Stimulated activated CD8-positive, alpha-beta memory T cell treated with anti-CD3 and anti-CD28 coated beads, Interleukin-7, amount 100 ng/mL, for 24 hours (primary cell): ENCODE data around the gene PAFAH1B2.
"Not testable (repeated sequence)": the region's sequence is repeated elsewhere in the genome, so short reads cannot be mapped to it uniquely, and the experiment has no call there.

ENCODE experiments used
- DNase-seq: peaks from one replicate; pipeline ENCODE4 v3.0.0-alpha.2; 2020; ENCODE audit warnings: low read depth

PAFAH1B2 gene

DNA sequence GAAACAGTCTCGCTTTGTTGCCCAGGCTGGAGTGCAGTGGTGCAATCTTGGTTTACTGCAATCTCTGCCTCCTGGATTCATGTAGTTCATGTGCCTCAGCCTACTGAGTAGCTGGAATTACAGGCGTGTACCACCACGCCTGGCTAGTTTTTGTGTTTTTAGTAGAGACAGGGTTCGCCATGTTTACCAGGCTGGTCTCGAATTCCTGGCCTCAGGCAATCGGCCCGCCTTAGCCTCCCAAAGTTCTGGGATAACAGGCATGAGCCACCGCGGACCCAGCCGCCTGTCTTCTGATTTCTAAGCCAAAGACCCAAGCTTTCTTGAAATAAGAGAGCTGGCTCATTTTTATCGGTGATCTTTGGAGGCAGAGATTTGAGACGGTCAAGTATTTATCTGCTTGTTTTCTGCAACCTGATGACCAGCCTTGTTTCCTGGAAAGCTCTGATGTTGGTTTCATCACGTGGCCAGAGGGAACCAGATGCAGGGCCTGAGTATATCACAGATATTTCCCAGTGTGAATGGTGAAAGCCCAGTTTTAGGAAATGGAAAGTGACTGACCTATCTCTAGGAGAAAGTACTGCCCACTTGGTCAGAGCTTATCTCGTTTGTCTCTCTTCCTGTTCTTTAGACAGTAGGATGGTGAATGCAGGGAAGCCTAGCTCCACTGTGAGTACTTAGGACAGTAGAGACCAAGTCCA is 28.8 kb downstream of the PAFAH1B2 start:
- DNase-seq = no peak

DNA sequence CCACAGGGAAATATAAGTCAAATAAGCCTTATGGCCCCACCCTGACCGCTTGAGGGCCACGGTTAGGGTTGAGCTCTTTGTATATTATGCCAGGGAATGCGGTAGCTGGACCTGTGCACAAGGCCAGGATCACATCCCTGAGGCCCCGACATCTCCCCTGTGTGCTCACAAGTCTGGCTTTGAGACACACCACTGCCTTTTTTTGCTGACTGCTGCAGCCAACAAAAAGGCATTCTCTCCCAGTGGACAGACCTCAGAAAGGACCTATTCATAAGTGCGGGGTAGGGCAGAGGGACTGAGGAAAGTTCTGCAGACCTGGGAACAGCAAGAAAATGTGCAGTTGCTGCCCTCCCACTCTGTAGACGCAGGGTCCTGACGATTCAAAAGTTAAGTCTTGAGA is 31.0 kb downstream of the PAFAH1B2 start:
- no peak for DNase-seq

DNA sequence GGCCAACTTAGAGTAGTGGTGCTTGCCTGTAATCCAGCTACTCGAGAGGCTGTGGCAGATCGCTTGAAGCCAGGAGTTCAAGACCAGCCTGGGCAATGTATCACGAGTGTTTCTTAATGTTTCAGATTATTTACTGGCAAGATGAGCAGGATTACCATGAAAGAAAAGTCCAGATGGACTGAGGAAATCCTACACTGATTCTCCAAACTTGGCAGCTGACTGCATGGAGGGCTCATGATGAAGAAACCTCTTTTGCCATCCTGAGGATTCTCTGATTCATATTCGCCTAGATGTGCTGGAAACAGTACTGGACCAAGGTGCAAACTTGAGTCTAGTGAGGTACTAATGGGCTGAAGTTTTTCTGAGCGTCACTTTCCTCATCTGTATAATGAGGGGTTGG is 31.7 kb downstream of the PAFAH1B2 start:
- DNase-seq = no peak

DNA sequence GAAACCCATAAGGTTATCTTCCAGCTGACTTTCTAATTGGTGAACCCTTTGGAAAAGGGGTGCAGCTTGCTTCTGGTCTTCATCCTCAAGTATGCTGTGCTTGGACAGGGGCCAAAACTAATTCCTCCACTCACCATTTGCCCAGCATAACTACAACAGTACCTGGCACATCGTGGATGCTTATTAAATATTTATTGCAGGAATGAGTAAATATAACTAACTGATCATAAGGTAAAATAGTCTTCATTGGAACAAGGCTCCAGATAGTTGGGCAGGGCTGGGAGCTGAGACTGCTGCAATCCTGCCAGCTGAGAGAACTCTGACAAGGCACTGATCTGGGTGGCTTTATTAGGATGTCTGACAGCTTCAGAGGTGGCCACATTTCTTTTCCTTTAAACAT is 32.1 kb downstream of the PAFAH1B2 start:
- DNase-seq = no peak

DNA sequence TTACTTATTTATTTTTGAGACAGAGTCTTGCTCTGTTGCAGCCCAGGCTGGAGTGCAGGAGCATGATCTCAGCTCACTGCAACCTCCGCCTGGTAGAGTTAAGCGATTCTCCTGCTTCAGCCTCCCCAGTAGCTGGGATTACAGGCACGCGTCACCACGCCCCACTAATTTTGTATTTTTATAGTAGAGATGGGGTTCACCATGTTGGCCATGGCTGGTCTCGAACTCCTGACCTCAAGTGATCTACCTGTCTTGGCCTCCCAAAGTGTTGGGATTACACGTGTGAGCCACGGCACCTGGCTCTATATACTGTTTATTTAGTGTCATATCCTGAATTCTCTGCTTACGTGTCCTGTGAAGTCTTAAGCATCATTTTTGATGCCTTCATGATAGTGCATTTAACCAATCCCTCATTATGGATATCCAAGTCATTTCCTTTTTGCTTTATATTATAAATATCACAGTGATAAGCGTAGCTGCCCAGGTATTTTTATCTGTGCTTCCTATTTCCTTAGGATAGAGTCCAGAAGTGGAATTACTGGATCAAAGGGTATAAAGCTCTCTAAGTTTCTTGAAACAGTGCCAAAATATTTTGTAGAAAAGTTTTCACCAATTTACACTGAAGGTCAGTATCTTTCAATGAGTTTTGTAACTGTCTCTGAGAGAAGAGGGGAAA is 33.6 kb downstream of the PAFAH1B2 start:
- DNase-seq = no peak

DNA sequence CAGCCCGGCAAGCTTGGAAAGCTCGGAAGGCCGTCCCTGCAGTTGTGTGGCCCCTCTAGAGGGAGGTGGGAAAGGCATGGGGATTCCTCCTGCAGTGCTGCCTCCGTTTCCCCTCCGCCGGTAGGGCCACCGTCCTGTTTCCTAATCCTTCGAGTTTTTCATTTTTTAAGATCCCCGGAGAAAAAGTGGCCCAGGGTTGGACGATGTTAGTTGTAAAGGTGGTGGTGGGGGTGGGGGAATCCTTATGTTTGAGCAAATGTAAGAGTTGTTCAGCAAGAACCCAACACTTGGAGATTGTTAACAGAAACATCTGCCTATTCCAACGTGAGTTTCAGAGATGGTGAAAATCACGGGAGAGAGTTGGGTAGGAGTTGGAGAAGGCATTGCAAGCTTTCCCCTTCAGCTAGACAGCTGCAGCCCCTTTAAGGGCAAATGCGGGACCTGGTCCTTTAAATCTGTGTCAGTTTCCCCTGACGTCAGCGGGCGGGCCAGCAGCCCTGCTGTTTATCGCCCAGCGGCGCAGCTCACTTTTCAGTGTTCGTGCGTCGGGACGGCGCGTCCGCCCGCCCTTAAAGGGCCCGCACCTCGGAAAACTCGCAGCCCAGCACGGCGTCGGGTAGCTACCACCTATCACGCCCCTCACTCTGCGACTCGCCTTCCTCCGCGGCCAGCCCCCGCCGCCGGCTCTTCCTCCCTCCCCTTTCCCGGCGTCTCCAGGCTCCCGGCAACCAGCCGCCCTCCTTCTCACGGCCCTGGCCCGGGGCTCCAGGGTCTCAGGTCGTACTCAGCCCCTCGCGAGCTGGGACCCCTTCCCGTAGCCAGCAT is 34.3 kb downstream of the PAFAH1B2 start, which contains the start of gene SIDT2:
TSS of gene SIDT2 (plus strand) at position 534 of the 825 bp plus-strand sequence. CDS start 521 bp downstream, outside the sequence.
- DNase-seq = peak; percentile 76

DNA sequence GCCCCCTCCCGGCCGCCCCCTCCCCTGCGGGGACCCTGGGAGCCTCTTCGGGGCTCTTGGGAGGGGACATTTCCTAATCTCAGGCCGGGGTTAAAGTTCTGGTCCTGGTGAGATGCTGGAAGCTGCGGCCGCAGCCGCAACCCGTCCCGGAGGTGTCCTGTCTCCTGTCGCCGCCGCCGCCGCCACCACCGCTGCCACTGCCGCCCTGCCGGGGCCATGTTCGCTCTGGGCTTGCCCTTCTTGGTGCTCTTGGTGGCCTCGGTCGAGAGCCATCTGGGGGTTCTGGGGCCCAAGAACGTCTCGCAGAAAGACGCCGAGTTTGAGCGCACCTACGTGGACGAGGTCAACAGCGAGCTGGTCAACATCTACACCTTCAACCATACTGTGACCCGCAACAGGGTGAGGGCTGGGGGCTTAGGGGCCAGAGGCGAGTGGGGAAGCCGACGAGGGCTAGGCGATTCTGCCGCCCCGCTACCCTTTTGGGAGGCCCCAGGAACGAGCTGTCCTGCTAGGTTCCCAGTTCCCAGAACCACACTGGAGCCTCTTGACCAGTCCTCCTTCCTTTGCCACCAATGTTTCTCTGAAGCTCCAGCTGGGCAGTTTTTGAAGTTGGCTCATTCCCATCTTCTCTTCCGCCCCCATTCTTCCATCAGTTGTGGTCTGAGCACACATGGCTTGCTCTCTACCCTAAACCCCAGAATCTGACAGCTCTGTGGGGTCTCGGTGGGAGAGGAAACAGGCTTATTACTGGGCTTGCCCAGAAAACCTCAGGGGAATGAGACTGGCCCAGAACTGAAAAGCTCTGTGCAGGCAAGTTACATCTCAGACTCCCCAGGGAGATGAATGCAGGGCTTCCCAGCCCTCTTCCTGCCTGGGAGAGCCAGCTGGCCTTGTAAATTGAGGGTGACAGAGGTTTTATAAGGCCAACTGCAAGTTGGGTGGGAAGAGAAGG is 35.2 kb downstream of the PAFAH1B2 start:
- DNase-seq = no peak

DNA sequence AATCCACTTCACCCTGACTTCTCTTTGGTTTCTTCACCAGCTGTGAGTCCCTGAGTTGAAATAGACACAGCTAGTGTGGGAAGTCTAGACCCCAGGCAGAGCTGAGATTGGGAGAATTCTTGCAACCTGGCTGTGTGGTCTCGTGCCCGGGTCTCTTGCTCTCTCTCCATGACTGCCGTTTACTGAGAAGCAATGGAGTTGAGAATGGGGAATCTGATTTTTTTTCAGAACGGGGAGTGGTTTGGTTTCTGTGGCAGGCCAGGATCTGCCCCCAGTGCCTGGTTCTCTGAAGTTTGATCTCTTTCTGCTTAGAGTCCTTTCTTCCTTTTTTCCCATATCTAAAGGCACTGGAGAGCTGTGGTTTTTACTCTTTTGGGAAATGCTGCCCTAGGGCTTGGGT is 35.9 kb downstream of the PAFAH1B2 start:
- no peak for DNase-seq

DNA sequence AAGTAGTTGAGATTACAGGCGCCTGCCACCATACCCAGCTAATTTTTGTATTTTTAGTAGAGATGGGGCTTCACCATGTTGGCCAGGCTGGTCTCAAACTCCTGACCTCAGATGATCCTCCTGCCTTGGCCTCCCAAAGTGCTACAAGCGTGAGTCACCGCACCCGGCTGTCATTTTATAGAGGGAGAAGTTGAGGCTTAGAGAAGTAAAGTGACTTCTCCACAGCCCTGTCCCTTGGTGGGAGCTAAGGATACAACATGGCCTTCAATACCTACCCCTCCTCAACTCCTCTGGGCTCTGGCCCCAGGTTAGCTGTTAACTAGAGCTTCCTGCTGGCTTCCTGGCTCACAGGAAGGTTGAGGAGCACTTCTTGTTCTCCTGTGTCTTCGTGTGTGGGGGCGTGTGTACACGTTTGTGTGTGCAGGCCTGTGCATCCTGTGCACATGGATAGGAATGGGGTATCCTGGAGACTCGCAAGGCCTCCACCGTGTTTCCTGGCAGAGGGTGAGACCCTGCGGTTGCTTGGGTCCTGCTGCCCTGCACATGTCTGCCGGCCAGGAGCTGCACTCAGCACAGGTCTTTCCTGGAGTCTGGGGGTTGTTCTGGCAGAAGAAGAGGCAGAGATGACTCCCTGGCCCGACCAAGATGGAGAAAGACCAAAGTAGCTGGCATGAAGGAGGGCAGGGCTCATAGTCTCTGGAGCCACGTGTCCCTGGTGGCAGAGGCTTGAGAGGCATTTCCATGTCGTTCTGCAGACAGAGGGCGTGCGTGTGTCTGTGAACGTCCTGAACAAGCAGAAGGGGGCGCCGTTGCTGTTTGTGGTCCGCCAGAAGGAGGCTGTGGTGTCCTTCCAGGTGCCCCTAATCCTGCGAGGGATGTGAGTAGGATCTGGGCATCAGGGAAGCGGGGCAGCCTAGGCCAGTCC is 36.8 kb downstream of the PAFAH1B2 start:
- DNase-seq = peak; percentile 9

DNA sequence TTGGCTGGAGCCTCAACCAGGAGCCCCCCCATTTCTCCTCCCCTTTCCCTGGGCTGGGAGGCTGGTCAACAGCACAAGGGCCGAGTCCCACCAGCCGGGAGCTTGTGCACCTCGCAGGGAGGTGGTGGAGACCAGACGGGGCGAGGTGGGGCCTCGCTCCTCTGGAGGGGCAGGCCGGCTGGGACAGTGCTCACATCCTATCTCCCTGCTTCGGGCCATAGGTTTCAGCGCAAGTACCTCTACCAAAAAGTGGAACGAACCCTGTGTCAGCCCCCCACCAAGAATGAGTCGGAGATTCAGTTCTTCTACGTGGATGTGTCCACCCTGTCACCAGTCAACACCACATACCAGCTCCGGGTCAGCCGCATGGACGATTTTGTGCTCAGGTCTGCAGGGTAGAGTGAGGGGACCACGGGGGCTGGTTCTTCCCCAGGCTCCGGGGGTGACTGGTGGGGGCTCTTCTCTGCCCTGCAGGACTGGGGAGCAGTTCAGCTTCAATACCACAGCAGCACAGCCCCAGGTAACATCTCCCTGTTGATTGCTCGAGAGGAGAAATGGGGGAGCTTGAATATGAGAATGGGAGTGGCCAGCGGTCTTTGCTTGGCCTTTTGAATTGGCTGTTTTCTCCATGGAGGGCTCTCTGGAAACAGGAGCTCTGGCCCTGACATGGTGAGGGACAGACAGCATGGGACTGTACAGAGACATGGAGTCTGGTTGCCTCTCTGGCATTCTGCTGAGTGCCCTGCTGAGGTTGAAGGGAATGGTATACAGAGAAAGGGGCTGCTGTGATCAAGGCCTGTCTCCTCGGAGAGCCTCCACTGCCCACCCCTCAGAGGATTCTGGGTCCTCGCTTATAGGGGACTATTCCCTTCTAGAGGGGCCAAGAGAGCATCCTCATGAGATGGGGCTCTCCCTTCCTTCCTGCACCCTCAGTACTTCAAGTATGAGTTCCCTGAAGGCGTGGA is 37.8 kb downstream of the PAFAH1B2 start:
- no peak for DNase-seq

DNA sequence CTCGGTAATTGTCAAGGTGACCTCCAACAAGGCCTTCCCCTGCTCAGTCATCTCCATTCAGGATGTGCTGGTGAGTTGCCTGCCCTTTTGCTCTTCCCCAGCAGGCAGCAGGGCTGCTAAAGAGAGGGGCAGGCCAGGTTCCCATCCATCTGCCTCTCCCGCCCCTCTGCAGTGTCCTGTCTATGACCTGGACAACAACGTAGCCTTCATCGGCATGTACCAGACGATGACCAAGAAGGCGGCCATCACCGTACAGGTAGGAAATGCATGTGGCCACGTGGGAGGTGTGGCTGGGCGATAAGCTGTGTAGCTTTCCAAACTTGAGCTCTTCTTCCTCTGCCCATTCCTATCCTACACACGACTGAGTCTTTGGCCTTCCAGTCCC is 38.5 kb downstream of the PAFAH1B2 start:
- no peak for DNase-seq

DNA sequence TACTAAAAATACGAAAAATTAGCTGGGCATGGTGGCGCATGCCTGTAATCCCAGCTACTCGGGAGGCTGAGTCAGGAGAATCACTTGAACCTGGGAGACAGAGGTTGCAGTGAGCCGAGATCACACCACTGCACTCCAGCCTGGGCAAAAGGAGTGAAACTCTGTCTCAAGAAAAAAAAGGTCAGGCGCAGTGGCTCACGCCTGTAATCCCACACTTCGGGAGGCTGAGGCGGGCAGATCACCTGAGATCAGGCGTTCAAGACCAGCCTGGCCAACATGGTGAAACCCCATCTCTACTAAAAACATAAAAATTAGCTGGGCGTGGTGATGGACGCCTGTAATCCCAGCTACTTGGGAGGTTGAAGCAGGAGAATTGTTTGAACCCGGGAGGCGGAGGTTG is 39.1 kb downstream of the PAFAH1B2 start:
- not testable (repeated sequence) for DNase-seq

DNA sequence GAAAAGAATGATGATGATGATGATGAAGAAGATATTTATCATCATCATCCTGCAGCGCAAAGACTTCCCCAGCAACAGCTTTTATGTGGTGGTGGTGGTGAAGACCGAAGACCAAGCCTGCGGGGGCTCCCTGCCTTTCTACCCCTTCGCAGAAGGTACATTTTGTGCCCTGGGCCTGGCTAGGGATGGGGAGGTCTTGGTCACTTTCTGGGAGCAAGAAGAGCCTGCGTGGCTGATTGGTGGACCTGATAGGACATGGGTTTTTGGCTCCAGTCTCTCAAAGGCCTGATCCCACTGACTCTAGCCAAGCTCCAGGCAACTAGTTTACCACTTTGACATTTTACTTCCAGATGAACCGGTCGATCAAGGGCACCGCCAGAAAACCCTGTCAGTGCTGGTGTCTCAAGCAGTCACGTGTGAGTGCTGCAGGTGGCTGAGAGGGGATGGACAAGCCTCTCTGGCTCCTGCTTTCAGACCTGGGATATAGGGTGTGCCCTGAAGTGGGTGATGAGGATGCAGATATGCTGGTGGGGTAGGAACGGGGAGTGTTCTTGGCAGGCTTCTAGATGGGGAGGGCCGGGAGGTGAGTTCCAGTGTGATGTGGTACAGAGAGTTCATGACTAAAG is 39.8 kb downstream of the PAFAH1B2 start:
- DNase-seq = no peak

DNA sequence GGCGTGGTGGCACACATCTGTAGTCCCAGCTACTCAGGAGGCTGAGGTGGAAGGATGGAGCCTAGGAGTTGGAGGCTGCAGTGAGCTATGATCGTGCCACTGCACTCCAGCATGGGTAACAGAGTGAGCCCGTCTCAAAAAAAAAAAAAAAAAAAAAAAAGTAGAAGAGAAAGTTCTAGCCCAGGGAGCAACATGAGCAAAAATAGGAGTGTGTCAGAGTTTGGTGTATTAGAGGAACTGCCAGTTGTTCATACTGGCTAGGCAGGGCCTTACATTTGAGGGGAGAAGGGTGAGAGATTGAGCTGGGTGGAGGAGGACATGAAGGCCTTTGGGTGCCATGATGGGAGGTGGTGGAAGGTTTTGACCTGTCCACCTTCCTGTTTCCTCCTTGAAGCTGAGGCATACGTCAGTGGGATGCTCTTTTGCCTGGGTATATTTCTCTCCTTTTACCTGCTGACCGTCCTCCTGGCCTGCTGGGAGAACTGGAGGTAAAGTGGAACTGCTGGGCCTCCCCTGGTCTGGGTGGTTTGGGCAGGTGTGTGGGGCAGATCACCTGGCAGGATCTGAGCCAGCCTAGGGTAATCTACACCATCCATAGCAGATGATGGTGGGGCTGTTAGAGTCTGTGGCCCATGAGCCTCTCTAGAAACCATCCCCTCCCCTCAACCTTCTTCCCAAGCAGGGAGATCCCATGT is 41.8 kb downstream of the PAFAH1B2 start:
- no peak for DNase-seq

DNA sequence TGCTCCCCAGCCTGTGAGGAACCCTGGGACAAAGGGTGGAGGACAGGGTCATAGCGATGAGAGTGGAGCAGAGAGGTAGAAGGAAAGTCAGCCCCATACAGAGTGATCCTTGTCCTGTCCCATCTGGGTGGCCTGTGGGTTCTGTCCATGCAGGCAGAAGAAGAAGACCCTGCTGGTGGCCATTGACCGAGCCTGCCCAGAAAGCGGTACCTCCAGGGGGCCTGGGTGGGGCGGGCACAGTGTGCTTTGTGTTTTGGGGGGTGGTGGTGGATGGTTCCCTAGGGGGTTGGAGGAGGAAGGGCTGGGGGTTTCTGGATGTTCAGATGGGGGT is 42.3 kb downstream of the PAFAH1B2 start:
- DNase-seq = no peak

DNA sequence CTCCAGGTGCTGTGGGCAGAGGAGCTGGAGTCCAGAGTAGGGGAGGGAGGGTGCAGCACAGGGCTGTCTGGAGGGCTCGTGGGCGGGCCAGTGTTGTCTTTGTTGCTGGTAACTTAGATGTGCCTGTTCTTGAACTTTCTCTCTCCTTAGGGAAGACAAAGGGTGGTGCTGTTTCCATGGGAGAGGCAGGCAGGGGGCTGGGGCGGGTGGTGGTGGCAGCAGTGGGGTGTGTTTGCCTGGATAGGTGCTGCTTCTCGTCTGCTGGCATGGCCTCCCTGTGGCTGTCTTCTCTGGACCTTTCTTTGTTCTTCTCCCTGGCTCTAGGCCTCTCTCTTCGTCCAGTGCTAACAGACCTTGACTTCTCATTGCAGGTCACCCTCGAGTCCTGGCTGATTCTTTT is 42.9 kb downstream of the PAFAH1B2 start:
- no peak for DNase-seq

DNA sequence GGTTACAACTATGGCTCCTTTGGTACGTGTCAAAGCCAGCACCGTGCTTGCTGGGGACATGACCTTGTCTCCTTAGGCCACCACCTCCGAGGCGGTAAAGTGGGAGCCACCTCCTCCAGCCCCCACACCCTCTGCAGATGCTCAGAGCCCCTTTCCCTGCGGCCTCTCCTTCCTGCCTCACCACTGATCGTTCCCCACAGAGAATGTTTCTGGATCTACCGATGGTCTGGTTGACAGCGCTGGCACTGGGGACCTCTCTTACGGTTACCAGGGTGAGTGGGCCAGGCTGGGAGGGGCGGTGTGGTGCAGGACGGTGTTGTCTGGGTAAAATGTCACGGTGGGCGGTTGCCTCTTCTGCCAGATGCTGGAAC is 43.3 kb downstream of the PAFAH1B2 start:
- no peak for DNase-seq

DNA sequence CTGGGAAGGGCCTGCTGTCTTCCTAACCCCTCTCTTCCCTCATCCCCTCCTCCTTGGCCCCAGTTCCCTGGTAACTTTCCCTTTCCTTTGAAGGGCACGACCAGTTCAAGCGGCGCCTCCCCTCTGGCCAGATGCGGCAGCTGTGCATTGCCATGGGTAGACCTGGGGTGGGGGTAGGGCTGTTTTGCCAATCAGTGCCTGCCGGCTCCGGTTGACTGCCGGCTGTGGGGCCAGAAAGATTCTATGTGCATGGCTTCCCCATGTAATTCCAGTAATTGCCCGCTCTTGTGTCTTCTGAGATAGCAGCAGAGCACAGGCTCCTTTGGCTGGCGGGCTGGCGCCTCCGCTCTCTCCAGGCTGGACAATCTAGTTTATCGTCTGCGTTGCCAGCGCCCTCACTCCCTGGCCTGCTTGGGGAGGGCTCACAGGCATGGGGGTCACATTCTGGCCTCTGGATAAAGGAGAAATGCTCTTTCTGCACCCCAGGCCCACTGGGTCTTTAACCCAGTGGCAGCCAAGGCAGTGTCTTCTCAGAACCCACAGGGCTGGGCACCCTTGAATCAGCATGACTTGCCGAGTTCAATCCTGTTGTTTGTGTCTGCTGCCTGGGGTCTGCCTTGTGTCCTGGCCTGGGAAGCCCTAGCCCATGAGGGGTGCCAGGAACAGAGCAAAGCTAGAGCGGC is 43.9 kb downstream of the PAFAH1B2 start:
- DNase-seq = no peak
